ENCODE data around the gene SUPT7L. TPM values are rescaled to one million over a fixed set of nuclear protein-coding genes. Genes with fewer than 3 reads are reported as not detected.
A peak's percentile ranks its signal among the peaks of the same experiment; 100 is the strongest.
"Not testable (repeated sequence)": the region's sequence is repeated elsewhere in the genome, so short reads cannot be mapped to it uniquely, and the experiment has no call there.

SUPT7L gene
- total RNA-seq, 1 donor from 2014 or later = 26.3 TPM

DNA sequence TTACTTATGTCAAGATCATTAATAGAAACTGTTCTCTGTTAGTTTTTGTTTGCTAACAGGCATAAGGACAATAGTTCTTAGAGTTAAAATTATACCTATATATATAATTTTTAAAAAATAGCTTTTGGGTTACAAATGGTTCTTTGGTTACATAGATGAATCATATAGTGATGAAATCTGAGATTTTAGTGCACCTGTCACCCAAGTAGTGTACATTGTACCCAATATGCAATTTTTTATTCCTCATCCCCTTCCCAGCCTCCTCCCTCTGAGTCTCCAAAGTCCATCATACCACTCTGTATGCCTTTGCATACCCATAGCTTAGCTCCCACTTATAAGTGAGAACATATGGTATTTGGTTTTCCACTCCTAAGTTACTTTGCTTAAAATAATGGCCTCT is 26.6 kb upstream of the SUPT7L start:
- ATAC-seq = no peak
- intact Hi-C loops (cut with DNase I) = no loop called here
- DNase-seq (ENCODE audit: missing footprints) = no peak

DNA sequence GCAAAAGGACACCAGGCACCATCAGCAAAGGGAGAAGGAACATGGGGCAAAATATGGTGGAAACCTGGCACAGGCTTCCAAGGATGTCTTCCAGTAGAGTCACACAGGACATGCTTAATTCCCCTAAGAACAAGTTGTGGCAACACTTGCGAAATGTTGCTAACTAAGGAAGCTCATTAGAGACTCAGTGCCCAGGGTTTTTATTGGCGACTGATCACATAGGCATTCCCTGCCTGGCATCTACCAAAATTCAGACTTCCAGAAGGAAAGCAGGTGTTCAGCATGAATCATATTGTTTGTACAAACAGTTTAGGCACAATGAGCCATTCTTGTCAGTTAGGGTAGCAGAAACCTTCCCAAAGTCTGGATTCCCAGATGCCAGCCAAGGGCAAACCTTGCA is 26.0 kb upstream of the SUPT7L start:
- intact Hi-C loops (cut with DNase I) = no loop called here
- ATAC-seq (no peak), DNase-seq (ENCODE audit: missing footprints) (no peak)

DNA sequence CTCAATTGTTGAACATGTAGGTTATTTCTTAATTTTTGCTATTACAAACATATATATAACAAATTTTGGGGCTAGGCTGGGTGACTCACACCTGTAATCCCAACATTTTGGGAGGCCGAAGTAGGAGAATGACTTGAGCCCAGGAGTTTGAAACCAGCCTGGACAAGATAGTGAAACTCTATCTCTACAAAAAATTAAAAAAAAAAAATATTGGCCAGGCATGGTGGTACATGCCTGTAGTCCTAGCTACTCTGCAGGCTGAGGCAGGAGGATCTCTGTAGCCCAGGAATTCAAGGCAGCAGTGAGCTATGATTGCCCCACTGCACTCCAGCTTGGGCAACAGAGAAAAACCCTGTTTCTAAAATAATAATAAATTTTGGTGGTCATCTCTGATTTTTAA is 23.8 kb upstream of the SUPT7L start:
- intact Hi-C loops (cut with DNase I) = no loop called here
- no peak for DNase-seq (ENCODE audit: missing footprints)
- no peak for ATAC-seq

DNA sequence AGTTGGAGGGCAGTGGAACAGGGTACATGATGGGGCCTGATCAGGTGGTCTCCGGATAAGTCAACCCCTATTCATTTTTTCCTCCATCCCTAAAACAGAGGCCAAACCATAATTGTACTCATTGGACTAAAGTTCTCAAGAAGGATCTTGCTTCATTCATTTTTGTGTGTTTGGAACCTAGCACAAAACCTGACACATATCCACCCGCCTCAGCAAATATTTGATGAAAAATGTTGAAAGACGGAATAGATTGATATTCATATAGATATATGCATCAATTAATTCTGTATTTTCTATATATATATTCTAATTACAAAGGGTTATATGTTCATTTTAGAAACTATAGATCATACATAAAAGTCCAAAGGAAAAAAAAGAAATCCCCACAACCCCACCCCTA is 22.2 kb upstream of the SUPT7L start:
- intact Hi-C loops (cut with DNase I) = no loop called here
- ATAC-seq (no peak), DNase-seq (ENCODE audit: missing footprints) (no peak)

GRCh38 chr2:27685006-27685405 is 21.6 kb upstream of the SUPT7L start:
- intact Hi-C loops (cut with DNase I); ATAC-seq; DNase-seq (ENCODE audit: missing footprints): not testable (repeated sequence)

GRCh38 chr2:27683390-27684071 is 20.1 kb upstream of the SUPT7L start:
- intact Hi-C loops (cut with DNase I) = no loop called here
- DNase-seq (ENCODE audit: missing footprints) (no peak), ATAC-seq (peak; percentile 65)

GRCh38 chr2:27682334-27682771 is 18.9 kb upstream of the SUPT7L start:
- intact Hi-C loops (cut with DNase I); DNase-seq (ENCODE audit: missing footprints); ATAC-seq: not testable (repeated sequence)

GRCh38 chr2:27681841-27682240 is 18.4 kb upstream of the SUPT7L start:
- intact Hi-C loops (cut with DNase I) = no loop called here
- ATAC-seq (no peak), DNase-seq (ENCODE audit: missing footprints) (no peak)

GRCh38 chr2:27680571-27680970 is 17.2 kb upstream of the SUPT7L start:
- intact Hi-C loops (cut with DNase I) = no loop called here
- ATAC-seq (no peak), DNase-seq (ENCODE audit: missing footprints) (no peak)

DNA sequence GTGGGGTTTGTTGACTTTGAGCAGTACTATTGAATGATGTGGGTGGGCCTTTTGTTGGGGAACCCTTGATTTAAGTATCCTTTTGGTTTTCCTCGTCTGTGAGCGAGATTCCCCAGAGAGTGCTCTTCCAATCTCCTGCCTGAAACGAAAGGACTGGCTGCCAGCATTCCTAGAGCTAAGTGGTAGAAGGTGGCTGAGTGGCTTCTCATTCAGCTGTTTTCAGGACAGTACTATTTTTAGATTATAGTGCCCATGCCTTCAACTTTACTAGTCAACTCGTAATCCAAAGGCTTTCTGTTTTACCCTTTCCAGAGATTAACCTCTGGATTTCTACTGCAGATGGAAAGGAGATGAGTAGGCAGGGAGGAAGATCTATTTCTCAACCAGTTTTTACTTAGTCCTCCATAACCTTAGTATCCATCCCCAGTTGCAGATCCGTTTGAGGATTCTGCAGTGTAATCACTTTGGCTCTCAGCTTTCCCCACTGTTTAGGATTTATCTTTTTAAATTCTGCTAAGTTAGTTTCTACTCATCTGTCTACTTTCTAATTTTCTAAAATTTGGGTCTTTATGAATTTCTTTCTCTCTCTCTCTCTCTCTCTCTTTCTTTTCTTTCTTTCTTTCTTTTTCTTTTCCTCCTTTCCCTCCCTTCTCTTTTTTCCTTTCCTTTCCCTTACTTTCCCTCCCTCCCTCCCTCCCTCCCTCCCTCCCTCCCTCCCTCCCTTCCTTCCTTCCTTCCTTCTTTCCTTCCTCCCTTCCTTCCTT is 9.5 kb upstream of the SUPT7L start:
- ATAC-seq (peak; percentile 79), DNase-seq (ENCODE audit: missing footprints) (no peak)
- intact Hi-C loops (cut with DNase I) = no loop called here

- no peak for DNase-seq (ENCODE audit: missing footprints)
These were observed 7.8 kb upstream of the SUPT7L start for GRCh38 chr2:27671235-27671634.

GRCh38 chr2:27667446-27667845 is 4.0 kb upstream of the SUPT7L start:
- intact Hi-C loops (cut with DNase I) = no loop called here
- ATAC-seq = no peak

More at GRCh38 chr2:27671235-27671634, 7.8 kb upstream of the SUPT7L start:
- intact Hi-C loops (cut with DNase I) = no loop called here
- no peak for ATAC-seq

GRCh38 chr2:27664622-27665363 is 1.4 kb upstream of the SUPT7L start:
- DNase-seq (ENCODE audit: missing footprints) (no peak), ATAC-seq (no peak)
- intact Hi-C loops (cut with DNase I) = no loop called here

More at GRCh38 chr2:27667446-27667845, 4.0 kb upstream of the SUPT7L start:
- no peak for DNase-seq (ENCODE audit: missing footprints)

GRCh38 chr2:27664154-27664574 is 750 bp upstream of the SUPT7L start:
- no peak for DNase-seq (ENCODE audit: missing footprints)
- no peak for ATAC-seq
- intact Hi-C loops (cut with DNase I) = no loop called here

DNA sequence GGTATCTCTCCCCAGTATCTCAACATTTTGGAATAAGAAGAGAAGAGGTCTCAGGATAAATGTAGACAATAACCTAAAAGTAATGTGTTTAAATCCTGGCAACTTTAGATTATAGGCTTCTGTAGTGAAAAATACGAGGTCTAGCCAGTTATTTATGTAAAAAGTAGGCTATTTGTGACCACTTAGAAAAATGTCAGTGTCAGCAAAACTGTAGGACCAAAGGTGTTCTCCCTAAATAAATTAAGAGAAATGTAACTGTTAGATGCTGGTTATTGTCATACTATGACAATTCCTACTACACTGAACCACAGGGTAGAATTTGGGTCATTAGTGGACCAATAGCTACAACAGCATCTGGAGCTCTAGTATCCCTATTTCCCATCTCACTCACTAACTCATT is 2.0 kb downstream of the SUPT7L start:
- ATAC-seq = no peak
- DNase-seq (ENCODE audit: missing footprints) = no peak
- intact Hi-C loops (cut with DNase I) = no loop called here

GRCh38 chr2:27655155-27655951 is 8.1 kb downstream of the SUPT7L start:
- no peak for DNase-seq (ENCODE audit: missing footprints)
- ATAC-seq = no peak
- intact Hi-C loops (cut with DNase I) = no loop called here

- ATAC-seq (no peak), DNase-seq (ENCODE audit: missing footprints) (no peak)
- intact Hi-C loops (cut with DNase I) = no loop called here
These were observed 10.0 kb downstream of the SUPT7L start for GRCh38 chr2:27653397-27653796.

DNA sequence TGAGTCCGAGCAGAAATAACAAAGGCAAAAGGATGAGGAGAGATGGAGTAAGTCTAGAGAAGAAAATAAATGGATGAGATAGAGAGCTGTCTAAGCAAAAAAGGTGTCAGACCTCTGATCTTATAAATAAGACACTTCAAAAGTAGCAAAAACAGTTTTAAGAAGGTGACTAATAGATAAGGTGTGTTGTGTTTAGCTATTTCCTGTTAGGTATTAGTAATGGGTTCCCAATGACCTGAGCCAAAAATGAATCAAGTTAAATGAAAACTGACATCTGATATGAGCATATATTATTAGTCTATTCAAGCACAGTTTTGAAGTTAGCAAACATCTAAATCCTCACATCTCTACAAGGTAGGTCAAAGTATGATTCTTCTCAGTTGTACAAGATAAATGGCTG is 10.6 kb downstream of the SUPT7L start:
- DNase-seq (ENCODE audit: missing footprints) (no peak), ATAC-seq (no peak)
- intact Hi-C loops (cut with DNase I) = no loop called here

- intact Hi-C loops (cut with DNase I) = no loop called here
- ATAC-seq = no peak
- DNase-seq (ENCODE audit: missing footprints) = no peak
These were observed 11.1 kb downstream of the SUPT7L start for GRCh38 chr2:27652341-27652740.
